Stimulated activated memory B cell treated with anti-CD40 and anti-IgM and Interleukin-4, amounts not matched to agents 10 μg/mL and 1 μg/mL and 100 μg/mL, for 72 hours (primary cell): ENCODE measurements around the gene TAF6.
A peak's percentile ranks its signal among the peaks of the same experiment; 100 is the strongest.

ENCODE experiments used
- ATAC-seq: fragments of 150-1000 bp; cut with Tn5 transposase; 2 replicates; pipeline ENCODE4 v1.10.0; 2021
- H3K27ac Mint-ChIP-seq: one replicate; pipeline ENCODE4 v1.8.0; 2022; ENCODE audit warnings: mild to moderate bottlenecking, mixed read lengths
- H3K27me3 Mint-ChIP-seq: one replicate; pipeline ENCODE4 v1.8.0; 2022; ENCODE audit warnings: mixed read lengths
- H3K36me3 Mint-ChIP-seq: one replicate; pipeline ENCODE4 v1.8.0; 2022; ENCODE audit warnings: mixed read lengths
- H3K4me1 Mint-ChIP-seq: one replicate; pipeline ENCODE4 v1.8.0; 2022; ENCODE audit warnings: mixed read lengths
- H3K4me3 Mint-ChIP-seq: one replicate; pipeline ENCODE4 v1.8.0; 2022; ENCODE audit warnings: mild to moderate bottlenecking, moderate library complexity, mixed read lengths
- H3K9me3 Mint-ChIP-seq: one replicate; pipeline ENCODE4 v1.8.0; 2022; ENCODE audit warnings: mixed read lengths

TAF6 gene

DNA sequence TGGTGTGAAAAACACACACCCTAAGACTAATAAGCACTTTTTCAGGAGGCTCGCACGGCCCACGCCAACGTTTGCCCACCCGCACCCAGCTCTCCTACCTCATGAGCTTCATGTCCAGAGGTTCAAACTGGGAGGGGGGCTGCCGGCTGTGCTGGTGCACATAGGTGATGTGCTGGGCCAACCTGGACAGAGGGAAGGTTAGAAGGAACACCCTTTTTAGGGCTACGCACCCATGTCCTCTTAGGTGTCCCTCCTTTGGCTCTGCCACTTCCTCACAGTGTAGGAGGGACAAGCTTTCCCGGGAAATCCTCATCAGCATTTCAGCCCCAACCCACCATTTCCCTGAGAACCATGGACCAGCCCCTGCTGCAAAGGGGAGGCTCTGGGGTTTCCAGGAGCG, 23.9 kb downstream of the TAF6 start:
- Mint-ChIP-seq H3K9me3 (no peaks in the 10 kb centered on the region), H3K36me3 (peaks cover 90% of the 10 kb centered on the region), H3K4me1 (peaks cover 53% of the 10 kb centered on the region), H3K27me3 (no peaks in the 10 kb centered on the region), H3K4me3 (no peak overlapping the region), H3K27ac (no peak overlapping the region)
- no peak for ATAC-seq

DNA sequence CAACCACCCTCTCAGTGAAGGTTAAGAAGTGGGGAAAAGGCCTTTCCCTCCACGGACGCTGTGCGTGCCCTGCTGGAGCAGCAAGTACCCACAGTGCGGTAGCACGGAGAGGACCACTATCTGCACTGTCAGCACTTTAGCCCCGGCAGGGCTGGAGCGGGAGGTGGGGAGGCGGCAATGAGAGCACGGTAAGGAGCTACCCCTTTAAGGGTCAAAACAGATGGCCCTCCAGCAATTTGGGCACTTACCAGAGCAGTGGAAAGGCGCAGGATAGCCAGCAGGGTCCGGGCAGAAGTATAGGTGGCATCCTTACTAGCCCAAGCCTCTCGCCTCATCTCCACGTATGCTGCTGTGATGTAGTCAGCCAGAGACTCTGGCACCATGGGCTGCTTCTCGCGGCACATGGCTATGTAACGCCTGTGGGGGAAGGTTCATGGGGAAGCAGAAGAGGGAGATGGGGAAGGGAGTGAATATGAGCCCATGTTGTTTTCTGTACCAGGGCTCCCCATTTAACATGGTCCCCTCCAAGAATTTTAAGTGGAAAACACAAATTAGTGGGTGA, 25.2 kb downstream of the TAF6 start:
- Mint-ChIP-seq H3K27ac (no peak overlapping the region), H3K4me1 (peaks cover 54% of the 10 kb centered on the region)

DNA sequence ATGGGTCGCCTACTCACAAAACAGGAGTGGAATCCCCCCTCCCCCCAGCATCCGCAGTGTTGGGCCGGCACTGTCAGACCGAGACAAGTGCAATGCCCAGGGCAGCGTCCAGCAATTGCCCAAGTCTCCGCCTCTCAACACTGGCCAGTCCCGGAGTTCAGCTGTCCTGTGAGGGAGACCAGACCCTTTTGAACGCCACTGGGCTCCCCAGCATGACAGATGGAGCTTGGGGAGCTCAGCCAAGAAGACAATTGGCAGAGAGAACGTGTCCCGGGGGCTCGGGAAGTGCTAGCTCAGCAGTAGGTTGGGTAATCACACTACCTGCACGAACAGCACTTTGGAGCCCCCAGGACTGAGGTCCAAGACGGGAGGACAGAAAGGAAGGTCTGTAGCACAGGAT, 25.7 kb downstream of the TAF6 start:
- no peak for ATAC-seq
- Mint-ChIP-seq H3K27ac (peak overlapping the region; percentile 13), H3K9me3 (no peaks in the 10 kb centered on the region), H3K4me1 (peaks cover 49% of the 10 kb centered on the region), H3K27me3 (no peaks in the 10 kb centered on the region), H3K4me3 (no peak overlapping the region), H3K36me3 (peaks cover 80% of the 10 kb centered on the region)

More for the DNA sequence above, 25.2 kb downstream of the TAF6 start:
- no peak for ATAC-seq
- Mint-ChIP-seq H3K27me3 (no peaks in the 10 kb centered on the region), H3K4me3 (no peak overlapping the region), H3K36me3 (peaks cover 85% of the 10 kb centered on the region), H3K9me3 (no peaks in the 10 kb centered on the region)

DNA sequence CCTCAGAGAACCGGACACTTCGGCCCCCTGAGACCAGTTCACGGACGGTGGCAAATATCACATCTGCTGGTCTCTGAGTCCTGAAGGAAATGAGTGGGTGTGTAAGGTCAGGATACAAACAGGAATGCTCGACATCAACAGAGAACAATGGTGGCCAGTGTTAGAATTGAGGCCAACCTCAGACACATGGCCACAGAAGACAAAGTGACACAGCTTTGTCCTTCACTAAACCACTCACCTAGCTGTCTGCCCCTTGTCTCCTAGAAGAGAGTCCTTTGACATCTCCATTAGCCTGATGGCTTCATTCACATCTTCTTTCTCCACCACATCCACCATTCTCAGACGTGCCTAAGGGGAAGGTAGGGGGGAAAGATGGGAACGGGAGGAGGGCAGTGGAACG, 26.1 kb downstream of the TAF6 start:
- no peak for ATAC-seq
- Mint-ChIP-seq H3K27ac (peak overlapping the region; percentile 13), H3K9me3 (no peaks in the 10 kb centered on the region), H3K27me3 (no peaks in the 10 kb centered on the region), H3K36me3 (peaks cover 75% of the 10 kb centered on the region), H3K4me1 (peaks cover 48% of the 10 kb centered on the region), H3K4me3 (no peak overlapping the region)

DNA sequence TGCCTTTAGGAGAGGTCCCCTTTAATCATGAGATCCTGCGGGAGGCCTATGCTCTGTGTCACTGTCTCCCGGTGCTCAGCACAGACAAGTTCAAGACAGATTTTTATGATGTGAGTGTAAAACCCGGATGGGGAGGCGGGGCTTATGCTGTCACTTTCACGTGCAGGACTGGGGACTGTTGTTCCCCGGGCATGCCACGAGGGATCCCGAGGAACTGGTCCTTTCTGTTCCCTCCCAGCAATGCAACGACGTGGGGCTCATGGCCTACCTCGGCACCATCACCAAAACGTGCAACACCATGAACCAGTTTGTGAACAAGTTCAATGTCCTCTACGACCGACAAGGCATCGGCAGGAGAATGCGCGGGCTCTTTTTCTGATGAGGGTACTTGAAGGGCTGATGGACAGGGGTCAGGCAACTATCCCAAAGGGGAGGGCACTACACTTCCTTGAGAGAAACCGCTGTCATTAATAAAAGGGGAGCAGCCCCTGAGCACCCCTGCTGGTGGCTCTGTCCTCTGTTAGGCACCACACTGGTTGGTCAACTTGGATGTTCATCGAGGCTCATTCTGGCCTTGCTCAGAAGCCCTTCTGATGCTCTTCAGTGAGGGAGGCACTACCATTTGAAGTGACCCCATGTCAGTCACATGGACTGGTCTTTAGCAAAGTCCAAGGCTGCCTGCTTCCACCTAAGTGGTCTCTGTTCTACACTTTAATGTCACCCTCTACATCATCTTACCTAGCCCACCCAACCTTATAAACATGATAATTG, 27.6 kb downstream of the TAF6 start:
- no peaks in the 10 kb centered on the region for H3K27me3 Mint-ChIP-seq
- H3K27ac Mint-ChIP-seq, result no peak overlapping the region
- H3K9me3 Mint-ChIP-seq, result no peaks in the 10 kb centered on the region
- no peak for ATAC-seq
- H3K4me1 Mint-ChIP-seq, result peaks cover 40% of the 10 kb centered on the region
- peaks cover 63% of the 10 kb centered on the region for H3K36me3 Mint-ChIP-seq
- H3K4me3 Mint-ChIP-seq, result no peak overlapping the region

DNA sequence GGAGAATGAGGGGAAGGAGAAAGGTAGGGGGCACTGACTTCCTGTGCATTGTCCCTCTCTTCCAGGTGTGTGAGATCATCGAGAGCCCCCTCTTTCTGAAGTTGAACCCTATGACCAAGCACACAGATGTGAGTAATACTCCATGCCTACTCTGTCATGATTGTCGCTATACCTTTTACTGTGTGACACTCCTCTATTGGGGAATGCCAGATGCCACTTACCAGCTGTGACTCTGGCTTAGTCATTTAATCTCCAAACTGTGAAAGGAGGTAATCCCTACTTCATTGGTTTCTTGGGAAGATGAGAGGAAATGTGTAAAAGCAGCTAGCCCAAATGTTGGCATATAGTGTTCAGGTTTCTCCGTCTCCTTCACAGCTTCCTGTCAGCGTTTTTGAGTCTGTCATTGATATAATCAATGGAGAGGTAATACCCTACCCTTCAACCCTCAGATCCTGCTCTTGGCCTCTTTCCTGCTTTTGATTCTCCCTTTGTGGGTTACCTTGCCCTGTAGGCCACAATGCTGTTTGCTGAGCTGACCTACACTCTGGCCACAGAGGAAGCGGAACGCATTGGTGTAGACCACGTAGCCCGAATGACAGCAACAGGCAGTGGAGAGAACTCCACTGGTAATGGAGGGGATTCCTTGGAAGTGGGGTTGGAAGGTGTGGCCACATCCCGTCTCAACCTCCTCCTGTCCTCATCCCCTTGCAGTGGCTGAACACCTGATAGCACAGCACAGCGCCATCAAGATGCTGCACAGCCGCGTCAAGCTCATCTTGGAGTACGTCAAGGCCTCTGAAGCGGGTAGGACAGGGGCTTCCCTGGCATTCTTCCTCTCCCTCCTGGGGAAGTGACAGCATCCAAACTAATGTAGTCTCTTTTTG, 28.4 kb downstream of the TAF6 start:
- H3K27me3 Mint-ChIP-seq, result no peaks in the 10 kb centered on the region
- peak overlapping the region; percentile 82 for H3K27ac Mint-ChIP-seq
- H3K36me3 Mint-ChIP-seq, result peaks cover 55% of the 10 kb centered on the region
- H3K4me3 Mint-ChIP-seq, result no peak overlapping the region
- no peak for ATAC-seq
- H3K9me3 Mint-ChIP-seq, result no peaks in the 10 kb centered on the region
- peaks cover 35% of the 10 kb centered on the region for H3K4me1 Mint-ChIP-seq

DNA sequence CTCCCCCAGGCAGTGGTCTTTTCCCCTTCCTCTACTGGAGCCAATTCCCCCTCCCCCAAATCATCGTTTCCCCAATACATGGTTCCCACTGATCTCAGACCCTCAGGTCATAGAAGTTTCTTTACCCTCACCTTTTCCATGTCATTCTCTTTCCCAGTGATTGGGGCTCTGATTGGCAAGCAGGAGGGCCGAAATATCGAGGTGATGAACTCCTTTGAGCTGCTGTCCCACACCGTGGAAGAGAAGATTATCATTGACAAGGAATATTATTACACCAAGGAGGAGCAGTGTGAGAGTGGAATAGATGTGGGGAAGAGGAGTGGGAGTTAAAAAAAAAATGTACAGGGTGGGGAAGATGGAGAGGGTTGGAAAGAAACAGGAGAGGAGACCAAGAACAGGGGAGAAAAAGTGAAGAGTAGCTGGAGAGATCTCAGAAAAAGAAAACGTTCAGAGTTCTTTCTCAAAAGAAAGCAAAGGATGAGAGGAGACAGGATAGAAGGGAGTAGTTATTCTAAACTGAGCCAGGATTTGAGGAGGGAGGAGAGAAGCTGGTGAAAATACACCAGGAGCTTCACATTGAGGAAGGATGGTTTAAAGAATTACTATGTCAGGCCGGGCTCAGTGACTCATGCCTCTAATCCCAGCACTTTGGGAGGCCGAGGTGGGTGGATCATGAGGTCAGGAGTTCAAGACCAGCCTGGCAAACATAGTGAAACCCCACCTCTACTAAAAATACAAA, 29.5 kb downstream of the TAF6 start:
- H3K27me3 Mint-ChIP-seq, result no peaks in the 10 kb centered on the region
- peaks cover 43% of the 10 kb centered on the region for H3K36me3 Mint-ChIP-seq
- H3K9me3 Mint-ChIP-seq, result no peaks in the 10 kb centered on the region
- H3K4me3 Mint-ChIP-seq, result peak overlapping the region; percentile 90
- peaks cover 31% of the 10 kb centered on the region for H3K4me1 Mint-ChIP-seq
- ATAC-seq, result no peak
- peak overlapping the region; percentile 82 for H3K27ac Mint-ChIP-seq

DNA sequence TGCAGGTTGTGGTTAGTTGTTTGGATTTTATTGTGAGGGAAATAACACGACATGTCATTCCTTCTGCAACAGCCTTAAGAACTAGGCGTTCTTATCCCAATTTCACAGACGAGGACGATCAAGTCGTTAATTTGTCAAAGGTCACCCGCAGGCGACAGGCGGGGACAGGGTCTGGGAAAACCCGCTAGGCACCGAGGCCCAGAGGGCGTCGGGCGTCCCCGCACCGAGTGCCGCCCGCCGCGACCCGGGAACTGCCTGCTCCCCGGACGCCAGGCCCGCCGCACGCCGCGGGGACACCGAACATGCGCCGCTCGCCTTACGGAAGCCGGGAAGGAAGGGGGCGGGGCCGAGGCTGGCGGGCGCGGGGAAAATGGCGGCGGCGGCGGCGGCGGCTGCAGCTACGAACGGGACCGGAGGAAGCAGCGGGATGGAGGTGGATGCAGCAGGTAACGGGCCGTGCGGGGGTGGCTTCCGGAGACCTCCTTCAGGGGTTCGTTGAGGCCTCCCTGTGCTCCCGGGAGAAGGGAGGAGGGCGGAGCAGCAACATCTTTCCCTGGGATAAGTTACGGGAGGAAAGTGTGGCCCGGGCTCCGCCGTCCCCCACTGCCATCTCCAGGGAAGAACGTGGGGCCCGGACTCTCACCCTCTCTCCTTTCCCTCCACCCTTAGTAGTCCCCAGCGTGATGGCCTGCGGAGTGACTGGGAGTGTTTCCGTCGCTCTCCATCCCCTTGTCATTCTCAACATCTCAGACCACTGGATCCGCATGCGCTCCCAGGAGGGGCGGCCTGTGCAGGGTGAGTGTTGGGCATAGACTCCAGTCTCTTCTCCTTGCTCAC, 30.3 kb downstream of the TAF6 start, which contains the start of gene COPS6:
COPS6 (plus strand) TSS at position 349 of the 837 bp plus-strand sequence; CDS start at position 371, 22 bp downstream.
- Mint-ChIP-seq H3K27ac (peak within 1 kb of the TSS; percentile 82), H3K27me3 (no peaks in the 10 kb centered on the region), H3K9me3 (no peaks in the 10 kb centered on the region), H3K4me1 (peaks cover 31% of the 10 kb centered on the region), H3K36me3 (peaks cover 37% of the 10 kb centered on the region), H3K4me3 (peak within 1 kb of the TSS; percentile 90)
- peak; percentile 84 for ATAC-seq

DNA sequence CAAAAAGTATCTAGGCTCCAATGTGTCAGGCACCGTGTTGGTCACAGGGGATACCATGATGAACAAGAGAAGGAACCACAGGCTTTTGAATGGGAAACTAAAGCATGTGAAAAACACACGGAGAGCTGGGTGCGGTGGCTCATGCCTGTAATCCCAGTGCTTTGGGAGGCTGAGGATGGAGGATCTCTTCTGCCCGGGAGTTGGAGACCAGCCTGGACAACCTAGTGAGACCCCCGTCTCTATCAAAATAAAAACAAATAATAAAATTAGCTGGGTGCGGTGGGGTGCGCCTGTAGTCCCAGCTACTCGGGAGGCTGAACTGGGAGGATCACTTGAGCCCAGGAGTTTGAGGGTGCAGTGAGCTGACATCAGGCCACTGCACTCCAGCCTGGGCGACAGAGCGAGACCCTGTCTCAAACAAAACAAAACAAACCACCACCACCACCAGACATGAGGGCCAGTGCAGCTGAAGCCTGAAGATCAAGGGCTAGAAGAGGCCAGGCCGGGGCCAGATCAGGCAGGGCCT, 31.0 kb downstream of the TAF6 start:
- Mint-ChIP-seq H3K4me3 (peak overlapping the region; percentile 90), H3K36me3 (peaks cover 30% of the 10 kb centered on the region), H3K4me1 (peaks cover 33% of the 10 kb centered on the region), H3K27ac (peak overlapping the region; percentile 82), H3K9me3 (no peaks in the 10 kb centered on the region), H3K27me3 (no peaks in the 10 kb centered on the region)
- peak; percentile 48 for ATAC-seq

DNA sequence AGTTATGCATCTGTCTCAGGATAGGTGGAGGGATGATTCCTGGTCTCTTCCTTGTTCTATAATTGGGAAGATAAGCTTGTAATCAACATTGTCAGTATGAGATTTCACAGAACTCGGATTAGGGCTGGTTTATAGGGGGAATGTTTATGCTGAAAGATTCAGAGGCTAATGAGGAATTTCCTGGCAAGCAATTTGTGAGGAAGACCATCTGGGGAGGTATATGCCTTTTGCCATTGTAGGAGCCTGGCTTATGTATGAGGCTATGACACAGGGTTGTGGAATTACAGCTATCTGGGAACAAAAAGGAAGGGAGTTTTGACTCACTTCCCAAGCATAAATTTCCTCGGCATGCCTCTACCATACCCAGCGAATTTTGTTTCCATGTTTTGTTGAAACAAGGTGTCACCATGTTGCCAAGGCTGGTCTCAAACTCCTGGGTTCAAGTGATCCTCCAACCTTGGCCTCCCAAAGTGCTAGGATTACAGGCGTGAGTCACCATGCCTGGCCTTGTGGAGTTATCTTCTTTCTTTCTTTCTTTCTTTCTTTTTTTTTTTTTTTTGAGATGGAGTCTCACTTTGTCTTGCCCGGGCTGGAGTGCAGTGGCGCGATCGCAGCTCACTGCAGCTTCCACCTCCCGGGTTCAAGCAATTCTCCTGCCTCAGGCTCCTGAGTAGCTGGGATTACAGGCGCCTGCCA, 32.0 kb downstream of the TAF6 start:
- peaks cover 39% of the 10 kb centered on the region for H3K4me1 Mint-ChIP-seq
- H3K27ac Mint-ChIP-seq, result peak overlapping the region; percentile 82
- H3K27me3 Mint-ChIP-seq, result no peaks in the 10 kb centered on the region
- no peak for ATAC-seq
- peaks cover 20% of the 10 kb centered on the region for H3K36me3 Mint-ChIP-seq
- H3K9me3 Mint-ChIP-seq, result no peaks in the 10 kb centered on the region
- peak overlapping the region; percentile 15 for H3K4me3 Mint-ChIP-seq

DNA sequence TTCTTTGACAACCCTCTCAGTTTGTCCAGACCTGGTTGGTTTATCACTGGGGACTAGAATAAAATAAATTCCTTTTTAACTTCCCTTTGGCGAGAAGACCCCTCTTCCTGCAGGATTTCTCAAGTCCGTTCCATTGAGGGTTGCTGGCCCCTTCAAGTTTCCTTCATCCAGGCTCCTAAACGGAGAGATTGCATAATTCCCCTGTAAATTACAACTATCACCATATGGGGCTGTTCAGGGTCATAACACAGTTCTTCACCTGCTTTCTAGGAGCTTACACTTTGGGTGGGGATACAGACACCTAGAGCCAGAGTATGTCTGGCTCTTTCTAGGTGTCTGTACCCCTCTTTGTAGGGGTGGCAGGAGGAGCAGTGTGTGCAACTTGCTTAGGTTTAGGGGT, 33.6 kb downstream of the TAF6 start:
- Mint-ChIP-seq H3K36me3 (peaks cover 6% of the 10 kb centered on the region), H3K4me1 (peaks cover 40% of the 10 kb centered on the region), H3K27ac (no peak overlapping the region), H3K27me3 (no peaks in the 10 kb centered on the region), H3K9me3 (no peaks in the 10 kb centered on the region), H3K4me3 (no peak overlapping the region)
- ATAC-seq, result no peak

DNA sequence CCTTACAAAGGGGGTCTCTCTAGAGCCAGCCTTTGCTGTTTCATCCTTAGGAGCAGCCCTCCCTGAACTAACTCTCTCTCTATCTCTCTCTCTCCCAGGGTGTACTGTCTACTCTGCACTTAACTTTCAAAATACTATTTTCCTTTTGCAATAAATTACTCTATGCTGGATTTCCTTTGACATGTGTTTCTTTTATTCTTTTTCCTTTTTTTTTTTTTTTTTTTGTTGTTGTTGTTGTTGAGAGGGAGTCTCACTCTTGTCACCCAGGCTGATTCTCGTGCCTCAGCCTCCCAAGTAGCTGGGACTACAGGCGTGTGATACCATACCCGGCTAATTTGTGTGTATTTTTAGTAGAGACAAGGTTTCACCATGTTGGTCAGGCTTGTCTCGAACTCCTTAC, 36.2 kb downstream of the TAF6 start:
- Mint-ChIP-seq H3K27ac (peak overlapping the region; percentile 84), H3K27me3 (no peaks in the 10 kb centered on the region), H3K4me3 (peak overlapping the region; percentile 70), H3K36me3 (peaks cover 9% of the 10 kb centered on the region), H3K9me3 (no peaks in the 10 kb centered on the region), H3K4me1 (peaks cover 38% of the 10 kb centered on the region)
- ATAC-seq, result no peak

DNA sequence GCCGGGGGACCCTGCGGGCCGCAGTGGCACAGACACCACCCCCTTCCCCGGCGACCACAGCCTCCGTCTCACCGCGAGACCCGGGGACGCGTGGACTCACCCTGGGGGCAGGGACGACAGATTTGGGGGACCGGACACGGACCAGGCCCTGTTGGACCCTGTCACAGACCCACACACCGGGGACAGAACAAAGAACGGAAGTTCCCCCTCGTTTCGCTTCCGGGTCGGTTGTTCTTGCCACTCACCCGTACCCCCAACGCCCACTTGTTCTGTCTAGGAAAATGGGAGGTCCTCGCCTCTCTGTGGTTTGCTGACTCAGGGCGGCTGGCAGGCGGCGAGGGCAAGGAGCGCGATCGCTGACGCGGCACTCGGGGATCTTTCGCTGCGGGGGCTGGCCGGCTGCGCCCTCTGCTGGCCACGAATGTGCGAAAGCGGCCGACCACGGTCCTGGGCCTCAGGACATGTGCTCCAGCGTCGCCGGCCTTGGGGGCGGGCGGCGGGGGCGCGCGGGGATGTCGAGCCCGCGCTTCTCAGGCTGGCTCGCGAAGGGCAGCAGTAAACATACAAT, 37.5 kb downstream of the TAF6 start, which contains the start of gene ZNF3:
ZNF3 (minus strand) TSS at position 189 of the 568 bp plus-strand sequence. CDS start 4,366 bp downstream, outside the sequence.
- H3K4me3 Mint-ChIP-seq, result peak within 1 kb of the TSS; percentile 78
- peaks cover 17% of the 10 kb centered on the region for H3K36me3 Mint-ChIP-seq
- H3K27ac Mint-ChIP-seq, result peak within 1 kb of the TSS; percentile 84
- peak; percentile 92 for ATAC-seq
- peaks cover 38% of the 10 kb centered on the region for H3K4me1 Mint-ChIP-seq
- H3K9me3 Mint-ChIP-seq, result no peaks in the 10 kb centered on the region
- no peaks in the 10 kb centered on the region for H3K27me3 Mint-ChIP-seq
